CD4-positive, alpha-beta T cell treated with Interleukin-17A for 4 hours (primary cell): ENCODE results near the gene OR5AU1.
"Not testable (repeated sequence)": the region's sequence is repeated elsewhere in the genome, so short reads cannot be mapped to it uniquely, and the experiment has no call there.

Source experiments
- DNase-seq: peaks from one replicate; pipeline ENCODE4 v3.0.0-alpha.2; 2020; ENCODE audit warnings: mixed read lengths

OR5AU1 gene

GRCh38 chr14:21169573-21169972 lies 13.7 kb upstream of the OR5AU1 start:
- no peak for DNase-seq

GRCh38 chr14:21168055-21168454 lies 12.2 kb upstream of the OR5AU1 start:
- no peak for DNase-seq

- DNase-seq = not testable (repeated sequence)
These were observed 9.8 kb upstream of the OR5AU1 start for GRCh38 chr14:21165670-21166069.

GRCh38 chr14:21165002-21165605 lies 9.2 kb upstream of the OR5AU1 start:
- DNase-seq = not testable (repeated sequence)

GRCh38 chr14:21163871-21164291 lies 8.0 kb upstream of the OR5AU1 start:
- DNase-seq = no peak

- DNase-seq = no peak
These were observed 6.2 kb upstream of the OR5AU1 start for GRCh38 chr14:21162081-21162480.

GRCh38 chr14:21160061-21160610 lies 4.3 kb upstream of the OR5AU1 start:
- no peak for DNase-seq

GRCh38 chr14:21158175-21158574 lies 2.3 kb upstream of the OR5AU1 start:
- DNase-seq = not testable (repeated sequence)

GRCh38 chr14:21149641-21150367 lies 6.1 kb downstream of the OR5AU1 start:
- no peak for DNase-seq

- no peak for DNase-seq
These were observed 10.4 kb downstream of the OR5AU1 start for GRCh38 chr14:21145437-21145836.

- DNase-seq = no peak
These were observed 13.5 kb downstream of the OR5AU1 start for GRCh38 chr14:21142357-21142756.

GRCh38 chr14:21136024-21136423 lies 19.8 kb downstream of the OR5AU1 start:
- no peak for DNase-seq

- no peak for DNase-seq
These were observed 22.0 kb downstream of the OR5AU1 start for GRCh38 chr14:21133901-21134300.

- DNase-seq = no peak
These were observed 32.4 kb downstream of the OR5AU1 start for GRCh38 chr14:21123429-21123828.

GRCh38 chr14:21121122-21121521 lies 34.7 kb downstream of the OR5AU1 start:
- DNase-seq = no peak

- no peak for DNase-seq
These were observed 35.2 kb downstream of the OR5AU1 start for GRCh38 chr14:21120686-21121085.

GRCh38 chr14:21118933-21119332 lies 36.9 kb downstream of the OR5AU1 start:
- DNase-seq = no peak

- no peak for DNase-seq
These were observed 42.5 kb downstream of the OR5AU1 start for GRCh38 chr14:21113369-21113768.

- DNase-seq = no peak
These were observed 43.6 kb downstream of the OR5AU1 start for GRCh38 chr14:21112255-21112654.

GRCh38 chr14:21109377-21110138 lies 46.3 kb downstream of the OR5AU1 start:
- no peak for DNase-seq

- DNase-seq = no peak
These were observed 47.1 kb downstream of the OR5AU1 start for GRCh38 chr14:21108791-21109190.

- DNase-seq = no peak
These were observed 48.5 kb downstream of the OR5AU1 start for GRCh38 chr14:21107283-21107800.
